ENCODE results near the gene TMEM161B. TPM values are rescaled to one million over a fixed set of nuclear protein-coding genes. Genes with fewer than 3 reads are reported as not detected.
A peak's percentile ranks its signal among the peaks of the same experiment; 100 is the strongest.

The TMEM161B gene
- total RNA-seq, 5 donors from 2014 or later (not counting 1 experiment from before 2014, with no cell fraction given): 24.4 to 28.9 (median 28.2) TPM

- Histone ChIP-seq H3K27me3 (replicated peaks in 1 of 2; ENCODE audit: control insufficient read depth in 2 of 2, extremely low read depth in 1 of 2, insufficient read depth in 2 of 2, low read length in 1 of 2) (no peaks in the 10 kb centered on the region), H3K4me3 (ENCODE audit: control insufficient read depth in 1 of 2, extremely low read depth in 1 of 2, low read length in 1 of 2) (no peak overlapping the region), H3K9me3 (no peaks in the 10 kb centered on the region), H3K36me3 (ENCODE audit: control insufficient read depth in 2 of 2, extremely low read depth in 1 of 2, insufficient read depth in 1 of 2, low read length in 1 of 2) (peaks cover 0 to 7% of the 10 kb centered on the region in 2 donors), H3K4me1 (ENCODE audit: control insufficient read depth in 1 of 2, extremely low read depth in 1 of 2, insufficient read depth in 2 of 2, low read length in 2 of 2) (peaks cover 0 to 12% of the 10 kb centered on the region in 2 experiments), H3K27ac (ENCODE audit: low read length) (no peak overlapping the region)
- H3K9me3 Mint-ChIP-seq: no peaks in the 10 kb centered on the region
- DNase-seq (peak in 1 of 35 experiments; percentile 20), ATAC-seq (replicated peaks in 1 of 4) (peak; percentile 61 to 81 (median 76))
- H3K27me3 Mint-ChIP-seq: no peaks in the 10 kb centered on the region
- ChIA-PET CTCF (no interaction called here), POLR2A (no interaction called here)
- H3K36me3 Mint-ChIP-seq: peaks cover 30% of the 10 kb centered on the region
- H3K4me3 Mint-ChIP-seq: peak overlapping the region in 1 of 3 donors; percentile 31
- no CpG with 5 or more reads among the region's 2 CpGs for WGBS (ENCODE audit: insufficient coverage)
- peak overlapping the region in 1 of 2 donors; percentile 74 for H3K27ac Mint-ChIP-seq
- H3K4me1 Mint-ChIP-seq: peaks cover 76 to 83% (median 76%) of the 10 kb centered on the region in 3 donors
These were observed 17.5 kb downstream of the TMEM161B start for GRCh38 chr5:88251048-88251711.

GRCh38 chr5:88250010-88250409 is 18.6 kb downstream of the TMEM161B start:
- ATAC-seq (replicated peaks in 1 of 4) (no peak), DNase-seq (no peak)
- H3K27me3 Mint-ChIP-seq: no peaks in the 10 kb centered on the region
- no peak overlapping the region for H3K4me3 ChIP-seq (ENCODE audit: control insufficient read depth in 1 of 2, extremely low read depth in 1 of 2, low read length in 1 of 2)
- no peak overlapping the region for H3K27ac ChIP-seq (ENCODE audit: low read length)
- peaks cover 32% of the 10 kb centered on the region for H3K36me3 Mint-ChIP-seq
- ChIA-PET CTCF (no interaction called here), POLR2A (no interaction called here)
- H3K27me3 ChIP-seq (replicated peaks in 1 of 2; ENCODE audit: control insufficient read depth in 2 of 2, extremely low read depth in 1 of 2, insufficient read depth in 2 of 2, low read length in 1 of 2): no peaks in the 10 kb centered on the region
- no peak overlapping the region for H3K4me3 Mint-ChIP-seq
- peaks cover 0 to 12% of the 10 kb centered on the region in 2 experiments for H3K4me1 ChIP-seq (ENCODE audit: control insufficient read depth in 1 of 2, extremely low read depth in 1 of 2, insufficient read depth in 2 of 2, low read length in 2 of 2)
- no peaks in the 10 kb centered on the region for H3K9me3 ChIP-seq
- H3K36me3 ChIP-seq (ENCODE audit: control insufficient read depth in 2 of 2, extremely low read depth in 1 of 2, insufficient read depth in 1 of 2, low read length in 1 of 2): peaks cover 0 to 7% of the 10 kb centered on the region in 2 donors
- peak overlapping the region in 1 of 2 donors; percentile 45 for H3K27ac Mint-ChIP-seq
- WGBS (ENCODE audit: insufficient coverage): 100% methylated on average over 1 of the region's 2 CpGs
- H3K9me3 Mint-ChIP-seq: no peaks in the 10 kb centered on the region
- H3K4me1 Mint-ChIP-seq: peaks cover 74 to 82% (median 77%) of the 10 kb centered on the region in 3 donors

- H3K9me3 Mint-ChIP-seq: no peaks in the 10 kb centered on the region
- ATAC-seq (replicated peaks in 1 of 4): no peak
- H3K9me3 ChIP-seq: no peaks in the 10 kb centered on the region
- peaks cover 31% of the 10 kb centered on the region for H3K36me3 Mint-ChIP-seq
- no peak for DNase-seq
- ChIA-PET CTCF (interaction anchor here (0.6 kb wide), 5 partner anchors 9 to 199 kb away, joined by 3 to 6 read pairs (median 4); no protein-coding TSS in a partner anchor), POLR2A (interaction anchor here in 1 of 2 donors (0.6 to 0.7 kb wide), 2 partner anchors 13 to 67 kb away, joined by 3 to 5 read pairs; no protein-coding TSS in a partner anchor)
- no CpG with 5 or more reads among the region's 2 CpGs for WGBS (ENCODE audit: insufficient coverage)
- peaks cover 72 to 82% (median 77%) of the 10 kb centered on the region in 3 donors for H3K4me1 Mint-ChIP-seq
- H3K27me3 Mint-ChIP-seq: no peaks in the 10 kb centered on the region
- no peak overlapping the region for H3K4me3 Mint-ChIP-seq
- no peak overlapping the region for H3K4me3 ChIP-seq (ENCODE audit: control insufficient read depth in 1 of 2, extremely low read depth in 1 of 2, low read length in 1 of 2)
- no peak overlapping the region for H3K27ac Mint-ChIP-seq
- H3K36me3 ChIP-seq (ENCODE audit: control insufficient read depth in 2 of 2, extremely low read depth in 1 of 2, insufficient read depth in 1 of 2, low read length in 1 of 2): peaks cover 0 to 7% of the 10 kb centered on the region in 2 donors
- no peak overlapping the region for H3K27ac ChIP-seq (ENCODE audit: low read length)
- no peaks in the 10 kb centered on the region for H3K27me3 ChIP-seq (replicated peaks in 1 of 2; ENCODE audit: control insufficient read depth in 2 of 2, extremely low read depth in 1 of 2, insufficient read depth in 2 of 2, low read length in 1 of 2)
- peaks cover 0 to 12% of the 10 kb centered on the region in 2 experiments for H3K4me1 ChIP-seq (ENCODE audit: control insufficient read depth in 1 of 2, extremely low read depth in 1 of 2, insufficient read depth in 2 of 2, low read length in 2 of 2)
These were observed 19.7 kb downstream of the TMEM161B start for GRCh38 chr5:88248743-88249540.

GRCh38 chr5:88248094-88248493 is 20.6 kb downstream of the TMEM161B start:
- POLR2A ChIA-PET: interaction anchor here in 1 of 2 donors (0.6 kb wide), 1 partner anchor 68 kb away, joined by 3 read pairs; no protein-coding TSS in a partner anchor
- no peaks in the 10 kb centered on the region for H3K9me3 Mint-ChIP-seq
- Histone ChIP-seq H3K27ac (ENCODE audit: low read length) (no peak overlapping the region), H3K36me3 (ENCODE audit: control insufficient read depth in 2 of 2, extremely low read depth in 1 of 2, insufficient read depth in 1 of 2, low read length in 1 of 2) (peaks cover 0 to 7% of the 10 kb centered on the region in 2 donors), H3K9me3 (no peaks in the 10 kb centered on the region), H3K4me3 (ENCODE audit: control insufficient read depth in 1 of 2, extremely low read depth in 1 of 2, low read length in 1 of 2) (no peak overlapping the region), H3K27me3 (replicated peaks in 1 of 2; ENCODE audit: control insufficient read depth in 2 of 2, extremely low read depth in 1 of 2, insufficient read depth in 2 of 2, low read length in 1 of 2) (no peaks in the 10 kb centered on the region), H3K4me1 (ENCODE audit: control insufficient read depth in 1 of 2, extremely low read depth in 1 of 2, insufficient read depth in 2 of 2, low read length in 2 of 2) (peaks cover 0 to 12% of the 10 kb centered on the region in 2 experiments)
- ATAC-seq (replicated peaks in 1 of 4): no peak
- 80% methylated on average over 1 of the region's 3 CpGs for WGBS (ENCODE audit: insufficient coverage)
- no peaks in the 10 kb centered on the region for H3K27me3 Mint-ChIP-seq
- CTCF ChIA-PET: interaction anchor here in 1 of 2 donors (0.6 kb wide), 1 partner anchor 10 kb away, joined by 3 read pairs; no protein-coding TSS in a partner anchor
- H3K36me3 Mint-ChIP-seq: peaks cover 30% of the 10 kb centered on the region
- no peak overlapping the region for H3K27ac Mint-ChIP-seq
- H3K4me3 Mint-ChIP-seq: no peak overlapping the region
- peaks cover 75 to 83% (median 77%) of the 10 kb centered on the region in 3 donors for H3K4me1 Mint-ChIP-seq
- DNase-seq: no peak

GRCh38 chr5:88245893-88246244 is 22.8 kb downstream of the TMEM161B start:
- Mint-ChIP-seq H3K9me3 (no peaks in the 10 kb centered on the region), H3K4me1 (peaks cover 72 to 77% (median 74%) of the 10 kb centered on the region in 3 donors), H3K27me3 (no peaks in the 10 kb centered on the region), H3K4me3 (no peak overlapping the region), H3K27ac (no peak overlapping the region), H3K36me3 (peaks cover 25% of the 10 kb centered on the region)
- peaks cover 0 to 11% of the 10 kb centered on the region in 2 experiments for H3K4me1 ChIP-seq (ENCODE audit: control insufficient read depth in 1 of 2, extremely low read depth in 1 of 2, insufficient read depth in 2 of 2, low read length in 2 of 2)
- H3K9me3 ChIP-seq: no peaks in the 10 kb centered on the region
- DNase-seq (no peak), ATAC-seq (replicated peaks in 1 of 4) (no peak)
- CTCF ChIA-PET: no interaction called here
- POLR2A ChIA-PET: no interaction called here
- H3K27me3 ChIP-seq (replicated peaks in 1 of 2; ENCODE audit: control insufficient read depth in 2 of 2, extremely low read depth in 1 of 2, insufficient read depth in 2 of 2, low read length in 1 of 2): no peaks in the 10 kb centered on the region
- peaks cover 0 to 7% of the 10 kb centered on the region in 2 donors for H3K36me3 ChIP-seq (ENCODE audit: control insufficient read depth in 2 of 2, extremely low read depth in 1 of 2, insufficient read depth in 1 of 2, low read length in 1 of 2)
- no peak overlapping the region for H3K4me3 ChIP-seq (ENCODE audit: control insufficient read depth in 1 of 2, extremely low read depth in 1 of 2, low read length in 1 of 2)
- H3K27ac ChIP-seq (ENCODE audit: low read length): no peak overlapping the region

GRCh38 chr5:88245241-88245892 is 23.3 kb downstream of the TMEM161B start:
- H3K4me1 ChIP-seq (ENCODE audit: control insufficient read depth in 1 of 2, extremely low read depth in 1 of 2, insufficient read depth in 2 of 2, low read length in 2 of 2): peaks cover 0 to 7% of the 10 kb centered on the region in 2 experiments
- Mint-ChIP-seq H3K4me1 (peaks cover 67 to 74% (median 69%) of the 10 kb centered on the region in 3 donors), H3K9me3 (no peaks in the 10 kb centered on the region), H3K4me3 (no peak overlapping the region), H3K27me3 (no peaks in the 10 kb centered on the region), H3K27ac (no peak overlapping the region), H3K36me3 (peaks cover 21% of the 10 kb centered on the region)
- no peak overlapping the region for H3K4me3 ChIP-seq (ENCODE audit: control insufficient read depth in 1 of 2, extremely low read depth in 1 of 2, low read length in 1 of 2)
- no peak for DNase-seq
- ATAC-seq (replicated peaks in 1 of 4): no peak
- no CpG with 5 or more reads among the region's 1 CpG for WGBS (ENCODE audit: insufficient coverage)
- H3K36me3 ChIP-seq (ENCODE audit: control insufficient read depth in 2 of 2, extremely low read depth in 1 of 2, insufficient read depth in 1 of 2, low read length in 1 of 2): peaks cover 0 to 5% of the 10 kb centered on the region in 2 donors
- H3K9me3 ChIP-seq: no peaks in the 10 kb centered on the region
- no peaks in the 10 kb centered on the region for H3K27me3 ChIP-seq (replicated peaks in 1 of 2; ENCODE audit: control insufficient read depth in 2 of 2, extremely low read depth in 1 of 2, insufficient read depth in 2 of 2, low read length in 1 of 2)
- CTCF ChIA-PET: no interaction called here
- POLR2A ChIA-PET: no interaction called here
- no peak overlapping the region for H3K27ac ChIP-seq (ENCODE audit: low read length)
